LNCAP (cell line): ENCODE measurements around the gene CSRNP3.

Experiments
- TF ChIP-seq, protein P1 (sequence below): fragments of 450-650 bp; IDR thresholded peaks from 2 replicates; pipeline ENCODE4 v1.5.1; 2017; ENCODE audit warnings: mild to moderate bottlenecking

The CSRNP3 gene

DNA sequence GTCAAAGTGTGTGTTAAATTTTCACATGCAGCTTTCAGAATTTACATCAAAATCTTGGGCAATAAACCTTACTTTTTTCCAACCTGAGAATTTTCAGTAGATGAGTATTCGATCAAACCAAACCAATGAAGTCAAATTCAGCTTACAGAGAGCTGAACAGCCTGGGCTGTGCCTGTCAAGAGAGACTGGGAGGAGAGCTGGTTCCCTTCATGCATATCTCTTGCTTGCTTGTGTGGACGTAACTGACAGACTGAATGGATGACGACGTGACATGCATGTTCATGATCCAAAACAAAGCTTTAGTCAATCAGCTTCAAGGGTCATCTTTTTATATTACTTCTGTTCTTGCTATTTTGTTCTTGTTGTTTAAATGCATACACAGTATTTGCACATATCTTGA, 179.3 kb downstream of the CSRNP3 start:
- TF ChIP-seq, protein P1, sequence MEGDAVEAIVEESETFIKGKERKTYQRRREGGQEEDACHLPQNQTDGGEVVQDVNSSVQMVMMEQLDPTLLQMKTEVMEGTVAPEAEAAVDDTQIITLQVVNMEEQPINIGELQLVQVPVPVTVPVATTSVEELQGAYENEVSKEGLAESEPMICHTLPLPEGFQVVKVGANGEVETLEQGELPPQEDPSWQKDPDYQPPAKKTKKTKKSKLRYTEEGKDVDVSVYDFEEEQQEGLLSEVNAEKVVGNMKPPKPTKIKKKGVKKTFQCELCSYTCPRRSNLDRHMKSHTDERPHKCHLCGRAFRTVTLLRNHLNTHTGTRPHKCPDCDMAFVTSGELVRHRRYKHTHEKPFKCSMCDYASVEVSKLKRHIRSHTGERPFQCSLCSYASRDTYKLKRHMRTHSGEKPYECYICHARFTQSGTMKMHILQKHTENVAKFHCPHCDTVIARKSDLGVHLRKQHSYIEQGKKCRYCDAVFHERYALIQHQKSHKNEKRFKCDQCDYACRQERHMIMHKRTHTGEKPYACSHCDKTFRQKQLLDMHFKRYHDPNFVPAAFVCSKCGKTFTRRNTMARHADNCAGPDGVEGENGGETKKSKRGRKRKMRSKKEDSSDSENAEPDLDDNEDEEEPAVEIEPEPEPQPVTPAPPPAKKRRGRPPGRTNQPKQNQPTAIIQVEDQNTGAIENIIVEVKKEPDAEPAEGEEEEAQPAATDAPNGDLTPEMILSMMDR = no peak

DNA sequence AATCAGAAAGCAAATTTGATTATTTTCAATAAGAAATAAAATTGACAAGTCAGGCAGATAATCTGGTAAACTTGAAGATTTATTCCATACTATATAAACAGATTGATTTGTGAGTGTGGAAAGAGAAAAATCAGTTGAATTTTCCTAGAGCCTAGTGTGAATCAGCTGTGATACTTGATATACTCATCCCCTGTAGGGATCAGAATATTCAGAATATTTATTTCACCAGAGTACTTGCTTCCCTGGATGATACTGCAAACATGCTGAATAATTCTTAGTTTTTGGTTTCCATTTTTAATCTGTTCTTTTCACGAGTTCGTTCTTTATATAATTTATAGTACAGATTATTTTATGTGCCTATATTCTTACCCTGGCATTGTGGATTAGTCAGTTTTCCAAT, 181.7 kb downstream of the CSRNP3 start:
- TF ChIP-seq, protein P1 = no peak

DNA sequence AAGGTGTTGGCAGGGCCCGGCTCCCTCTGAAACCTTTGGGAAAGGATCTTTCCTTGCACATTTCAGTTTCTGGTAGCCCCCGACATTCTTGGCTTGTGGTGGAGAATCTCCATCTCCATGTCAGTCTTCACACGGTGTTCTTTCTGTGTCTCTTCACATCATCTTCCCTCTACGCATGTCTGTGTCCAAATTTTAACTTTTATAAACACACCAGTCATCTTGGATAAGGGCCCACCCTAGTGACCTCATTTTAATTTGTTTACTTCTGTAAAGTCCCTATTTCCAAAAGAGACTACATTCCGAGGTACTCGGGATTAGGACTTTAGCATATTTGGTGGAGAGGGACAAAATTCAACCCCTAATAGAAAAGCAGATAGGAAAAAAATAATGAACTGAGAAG, 186.2 kb downstream of the CSRNP3 start:
- TF ChIP-seq, protein P1 = no peak

DNA sequence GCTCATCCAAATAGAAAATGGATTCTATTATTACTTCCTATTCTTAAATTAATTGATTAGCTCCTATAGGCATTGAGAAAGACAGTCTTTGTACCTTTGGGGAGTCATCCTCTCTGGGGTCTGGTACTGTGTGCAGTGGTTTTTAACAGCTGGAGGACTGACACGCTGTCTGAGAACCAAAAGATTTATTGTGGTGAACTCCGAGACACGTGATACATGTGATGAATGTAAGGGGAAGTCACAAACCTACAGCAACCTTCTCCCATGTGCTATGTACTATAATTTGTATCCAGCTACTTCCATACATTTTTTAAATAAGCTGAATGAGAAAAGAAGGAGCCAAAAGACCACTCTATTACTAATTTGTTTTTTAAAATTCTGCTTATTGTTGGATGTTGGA, 190.9 kb downstream of the CSRNP3 start:
- TF ChIP-seq, protein P1 = no peak

DNA sequence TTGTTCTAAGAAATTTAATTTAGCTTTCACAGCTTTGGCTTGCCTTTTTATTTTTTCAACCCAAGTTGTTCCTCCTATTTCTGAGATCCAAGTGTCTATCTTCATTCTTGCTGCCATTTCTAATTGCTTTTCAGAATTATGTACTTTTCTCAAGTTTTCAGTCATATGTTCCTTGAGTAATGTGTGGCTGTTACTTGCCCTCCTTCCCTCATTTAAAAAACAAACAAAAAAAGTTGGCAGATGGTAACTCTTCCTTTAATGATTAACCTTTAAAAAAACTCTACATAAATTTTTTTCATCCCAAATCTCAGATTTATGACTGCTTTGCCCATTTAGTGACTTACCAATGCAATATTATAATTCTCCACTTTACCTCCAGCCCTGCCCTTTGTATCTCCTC, 193.2 kb downstream of the CSRNP3 start:
- TF ChIP-seq, protein P1 = no peak

DNA sequence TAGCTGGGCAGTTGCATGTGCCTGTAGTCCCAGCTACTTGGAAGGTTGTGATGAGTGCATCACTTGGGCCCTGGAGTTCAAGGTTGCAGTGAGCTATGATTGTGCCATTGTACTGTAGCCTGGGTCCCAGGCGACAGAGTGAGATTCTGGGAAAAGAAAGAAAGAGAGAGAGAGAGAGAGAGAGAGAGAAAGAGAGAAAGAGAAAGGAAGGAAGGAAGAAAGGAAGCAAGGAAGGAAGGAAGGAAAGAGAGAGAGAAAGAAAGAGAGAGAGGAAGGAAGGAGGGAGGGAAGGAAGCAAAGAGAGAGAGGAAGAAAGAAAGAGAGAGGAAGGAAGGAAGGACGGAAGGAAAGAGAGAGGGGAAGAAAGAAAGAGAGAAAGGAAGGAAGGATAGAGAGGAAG, 196.1 kb downstream of the CSRNP3 start:
- TF ChIP-seq, protein P1 = no peak

DNA sequence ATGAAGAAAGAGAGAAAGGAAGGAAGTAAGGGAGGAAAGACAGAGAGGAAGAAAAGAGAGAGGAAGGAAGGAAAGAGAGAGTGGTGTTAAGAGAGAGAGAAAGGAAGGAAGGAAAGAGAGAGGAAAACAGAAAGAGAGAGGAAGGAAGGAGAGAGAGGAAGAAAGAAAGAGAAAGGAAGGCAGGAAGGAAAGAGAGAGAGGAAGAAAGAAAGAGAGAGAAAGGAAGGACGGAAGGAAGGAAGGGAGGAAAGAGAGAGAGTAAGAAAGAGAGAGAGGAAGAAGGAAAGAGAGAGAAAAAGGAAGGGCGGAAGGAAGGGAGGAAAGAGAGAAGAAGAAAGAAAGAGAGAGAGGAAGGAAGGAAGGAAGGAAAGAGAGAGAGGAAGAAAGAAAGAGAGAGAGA, 197.1 kb downstream of the CSRNP3 start:
- TF ChIP-seq, protein P1 = no peak

DNA sequence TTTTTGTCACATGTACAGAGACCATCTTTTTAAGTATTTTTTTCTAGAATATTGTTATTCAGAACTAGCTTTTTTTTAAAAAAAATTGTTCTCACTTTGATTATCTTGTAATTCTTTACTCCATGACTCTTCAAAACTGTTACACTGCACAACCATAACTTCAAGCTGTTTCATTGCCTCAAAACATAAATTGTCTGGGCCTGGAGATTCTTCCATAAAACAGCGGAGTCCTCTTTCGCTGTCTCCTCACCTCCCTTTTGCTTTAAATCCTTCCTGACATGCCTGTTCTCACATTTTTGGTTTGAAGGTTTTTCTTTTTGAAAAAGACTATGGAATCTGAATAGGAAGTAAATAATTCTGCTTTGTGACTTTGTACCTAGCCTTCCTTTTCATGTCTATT, 197.9 kb downstream of the CSRNP3 start:
- TF ChIP-seq, protein P1 = no peak
